Putamen (tissue), 1 donor: Measurements from ENCODE around the gene PPP1R16B.
A peak's percentile ranks its signal among the peaks of the same experiment; 100 is the strongest.

Experiments
- DNase-seq: peaks from one replicate; pipeline ENCODE4 v3.0.0-alpha.2; 2016; ENCODE audit warnings: low spot score

PPP1R16B gene

DNA sequence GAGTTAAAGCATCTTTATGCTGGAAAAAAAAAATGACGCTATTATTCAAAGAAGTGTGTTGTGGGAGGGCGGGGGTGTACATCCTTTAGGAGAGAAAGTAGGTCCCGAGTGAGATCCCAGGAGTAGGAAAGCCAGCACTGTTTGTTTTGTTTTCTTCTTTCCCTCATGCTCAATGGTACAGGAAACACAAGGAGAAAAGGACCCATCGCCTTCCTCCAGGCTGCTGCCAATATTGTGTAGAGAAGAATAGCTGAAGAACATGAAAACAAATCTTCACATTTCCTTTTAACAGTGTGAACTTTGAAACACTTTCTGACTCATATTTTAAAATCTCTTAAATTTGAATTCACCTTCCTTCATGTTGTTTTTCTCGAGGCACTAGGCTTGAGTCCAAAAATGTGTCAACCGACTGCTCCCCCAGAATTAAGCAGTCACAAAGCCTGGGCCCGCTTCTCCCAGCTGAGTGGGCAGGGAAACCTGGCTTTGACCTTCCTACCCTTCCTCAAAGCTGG lies 22.3 kb downstream of the PPP1R16B start:
- peak; percentile 72 for DNase-seq

DNA sequence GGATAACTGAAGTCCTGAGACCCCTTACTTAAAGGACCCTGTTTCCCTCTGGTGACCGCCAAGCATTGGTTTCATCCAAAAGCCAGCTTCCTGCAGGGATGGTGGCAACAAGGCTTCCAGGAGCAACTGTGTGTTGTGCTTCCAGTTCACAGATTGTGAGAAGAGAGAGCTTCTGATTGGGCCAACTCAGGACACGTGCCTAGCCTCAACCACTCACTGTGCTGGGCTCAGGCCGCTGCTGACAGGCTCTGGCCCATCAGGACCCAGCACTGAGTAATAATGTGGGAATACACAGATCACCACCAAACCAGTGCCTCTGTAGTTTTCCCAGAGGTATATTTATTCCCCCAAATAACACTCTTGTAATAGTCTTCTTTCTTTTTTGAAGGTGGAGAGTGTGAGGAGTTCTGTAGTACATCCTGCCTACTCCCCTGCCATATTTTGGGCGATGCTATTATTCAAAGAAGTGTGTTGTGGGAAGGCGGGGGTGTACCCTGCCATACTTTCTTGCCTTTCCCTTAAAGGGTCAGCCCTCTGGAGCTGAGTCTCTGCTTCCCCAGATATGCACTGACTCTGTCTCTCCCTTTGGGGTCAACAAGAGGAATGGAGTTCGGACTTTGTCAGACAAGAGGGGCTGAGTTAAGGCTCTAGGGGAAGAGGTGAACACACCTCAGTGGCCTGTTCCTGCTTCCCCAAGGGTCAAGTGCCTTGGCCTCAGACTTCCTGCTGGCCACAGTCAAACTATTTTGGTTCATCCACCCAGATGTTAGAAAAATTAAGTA lies 23.2 kb downstream of the PPP1R16B start:
- no peak for DNase-seq

DNA sequence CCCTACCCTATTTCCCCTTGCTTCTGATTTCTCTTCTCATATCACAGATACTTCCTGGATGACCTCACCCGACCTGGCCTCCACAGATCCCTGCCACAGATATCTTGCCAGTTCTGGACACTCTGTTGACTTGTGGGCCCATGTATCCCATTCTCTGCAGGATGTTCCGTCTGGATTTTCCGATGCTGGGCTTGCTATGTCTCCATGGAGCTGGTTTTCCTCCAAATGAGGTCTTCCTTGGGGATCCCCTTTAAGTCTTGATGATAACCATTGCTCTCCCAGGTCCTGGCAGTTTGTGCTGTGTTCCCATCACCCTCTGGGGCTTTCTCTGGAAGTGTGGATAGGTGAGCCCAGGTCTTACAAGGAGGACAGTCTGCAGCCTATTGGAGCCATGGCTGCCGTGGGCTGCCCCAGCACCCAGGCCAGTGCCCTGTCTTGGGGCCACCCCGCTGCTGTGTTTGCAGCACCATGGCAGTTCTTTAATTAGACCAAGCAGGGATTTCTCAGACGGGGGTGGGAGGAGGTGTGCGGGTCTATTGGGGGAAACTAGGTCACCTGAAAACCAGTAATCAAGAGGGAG lies 23.9 kb downstream of the PPP1R16B start:
- DNase-seq = no peak

DNA sequence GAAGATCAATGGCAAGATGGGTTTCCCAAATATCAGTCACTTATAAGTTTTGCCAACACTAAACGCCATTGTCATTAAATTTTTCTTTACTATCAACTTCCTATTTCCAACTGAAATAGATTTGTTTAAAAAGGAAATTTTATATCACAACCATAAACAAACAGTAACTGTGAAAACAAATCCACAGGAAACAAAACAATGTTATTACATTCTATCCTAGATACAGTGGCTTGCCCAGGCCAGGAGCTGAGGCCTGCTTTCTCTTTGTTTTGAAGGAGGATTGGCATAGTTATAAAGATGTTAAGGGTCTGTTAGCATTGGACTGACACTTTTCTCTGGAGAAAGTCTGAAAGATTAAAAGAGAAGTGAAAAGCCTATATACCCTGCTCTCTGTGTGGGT lies 24.9 kb downstream of the PPP1R16B start:
- no peak for DNase-seq

DNA sequence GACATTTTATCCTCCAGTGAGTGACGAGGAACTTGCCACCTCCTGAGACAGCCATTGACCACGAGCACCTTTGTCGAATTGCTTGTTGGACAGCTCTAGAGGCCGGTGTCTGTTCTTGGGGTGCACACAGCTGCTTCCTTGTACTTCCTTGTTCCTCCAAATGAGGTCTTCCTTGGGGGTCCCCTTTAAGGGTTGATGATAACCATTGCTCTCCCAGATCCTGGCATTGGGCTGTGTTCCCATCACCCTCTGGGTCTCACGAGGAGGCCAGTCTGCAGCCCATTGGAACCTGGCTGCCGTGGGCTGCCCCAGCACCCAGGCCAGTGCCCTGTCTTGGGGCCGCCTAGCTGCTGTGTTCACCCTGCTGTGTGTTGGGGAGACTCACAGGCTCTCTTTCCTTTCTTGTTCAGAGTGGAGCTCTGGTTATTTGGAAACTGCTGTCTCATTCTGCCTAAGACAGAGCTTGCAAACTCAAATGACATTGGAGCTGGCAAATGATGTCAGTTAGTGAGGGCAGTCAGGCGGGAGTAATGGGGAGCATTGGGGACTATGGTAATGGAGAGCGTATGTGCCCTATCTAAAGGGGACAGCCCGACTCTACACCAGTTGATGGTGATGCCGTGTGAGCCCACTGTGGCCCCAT lies 25.7 kb downstream of the PPP1R16B start:
- no peak for DNase-seq

DNA sequence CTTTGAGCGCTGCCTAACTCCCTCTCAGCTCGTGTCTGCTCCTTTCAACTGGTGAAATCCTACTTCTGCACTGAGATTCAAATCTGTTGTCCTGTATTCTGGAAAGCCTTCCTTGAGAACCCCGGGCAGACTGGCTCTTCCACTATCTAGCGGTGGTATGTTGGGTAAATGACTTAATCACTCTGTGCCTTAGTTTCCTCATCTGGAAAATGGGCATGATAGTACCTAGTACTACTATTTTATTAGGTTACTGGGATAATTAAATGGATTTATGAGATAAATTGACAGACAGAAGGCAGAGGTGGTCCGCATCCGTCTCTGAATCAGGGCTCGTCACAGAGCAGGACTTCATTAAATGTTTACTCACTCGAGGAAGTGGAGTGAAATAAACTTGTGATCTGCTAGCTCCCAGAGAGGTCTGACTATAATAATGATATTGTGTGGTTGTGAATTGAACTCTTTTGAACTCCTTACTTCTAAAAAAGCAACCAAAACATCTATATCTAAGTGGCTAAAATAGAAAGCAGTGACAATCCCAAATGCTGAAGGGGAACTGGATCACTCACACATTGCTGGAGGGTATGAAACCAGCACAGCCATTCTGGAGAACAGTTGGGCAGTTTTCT lies 26.6 kb downstream of the PPP1R16B start:
- no peak for DNase-seq

DNA sequence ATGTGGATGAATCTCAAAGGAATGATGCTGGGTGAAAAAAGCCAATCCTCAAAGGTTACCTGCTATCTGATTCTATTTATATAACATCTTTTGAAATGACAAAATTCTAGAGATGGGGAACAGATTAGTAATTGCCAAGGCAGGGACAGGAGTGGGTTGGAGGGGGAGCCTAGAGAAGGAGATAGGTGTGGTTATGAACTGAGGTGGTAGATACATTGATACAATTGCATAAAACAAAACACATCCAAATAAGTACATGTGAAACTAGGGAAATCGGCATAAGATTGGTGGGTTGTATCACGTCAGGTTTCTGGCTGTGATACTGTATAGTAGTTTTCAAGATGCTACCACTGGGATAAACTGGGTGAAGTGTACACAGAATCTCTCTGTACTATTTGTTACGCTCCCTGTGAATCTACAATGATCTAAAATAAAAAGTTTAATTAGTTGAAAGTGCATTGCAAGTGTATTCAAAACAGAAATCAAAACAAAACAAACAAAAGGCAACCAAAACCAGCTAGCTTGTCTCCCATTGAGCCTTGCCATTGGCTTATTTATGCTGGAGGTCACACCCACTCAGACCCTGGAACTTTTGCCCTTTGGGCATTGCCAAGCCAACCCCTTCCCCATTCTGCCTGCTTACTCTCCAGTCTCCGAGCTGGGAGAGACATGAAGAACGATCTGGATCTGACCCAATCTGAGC lies 27.8 kb downstream of the PPP1R16B start:
- peak; percentile 71 for DNase-seq

DNA sequence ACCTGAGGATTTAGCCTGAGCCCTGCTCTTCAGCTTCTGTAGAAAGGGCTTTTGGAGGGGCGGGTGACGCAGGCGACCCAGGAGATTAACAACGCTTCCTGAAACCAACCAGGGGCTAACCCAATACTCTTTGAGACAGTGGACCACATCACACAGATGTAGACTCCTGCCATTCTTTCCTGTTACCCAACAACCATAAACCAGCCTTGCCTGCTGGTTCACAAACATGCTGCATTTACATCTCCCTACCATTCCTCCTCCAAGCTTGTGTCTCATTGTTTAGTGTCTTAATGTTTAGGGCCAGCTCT lies 28.3 kb downstream of the PPP1R16B start:
- no peak for DNase-seq

DNA sequence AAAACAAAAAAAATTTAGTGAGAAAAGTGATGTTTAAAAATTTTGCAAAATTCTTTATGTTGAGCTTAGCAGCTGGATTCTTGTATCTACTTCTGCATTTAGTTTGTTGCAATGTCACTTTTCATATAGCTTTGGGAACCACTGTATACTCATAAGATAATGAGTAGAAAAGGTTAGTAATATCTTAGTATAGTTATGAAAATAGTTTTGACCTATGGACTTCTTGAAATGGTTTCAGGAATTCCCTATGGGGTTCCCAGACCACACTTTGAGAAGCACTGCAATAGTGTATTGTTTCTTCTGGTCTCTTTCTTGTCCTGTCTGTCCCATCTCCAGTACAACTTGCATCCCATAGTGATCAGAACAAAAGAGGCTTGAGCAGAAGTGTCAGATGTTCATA lies 29.4 kb downstream of the PPP1R16B start:
- no peak for DNase-seq

DNA sequence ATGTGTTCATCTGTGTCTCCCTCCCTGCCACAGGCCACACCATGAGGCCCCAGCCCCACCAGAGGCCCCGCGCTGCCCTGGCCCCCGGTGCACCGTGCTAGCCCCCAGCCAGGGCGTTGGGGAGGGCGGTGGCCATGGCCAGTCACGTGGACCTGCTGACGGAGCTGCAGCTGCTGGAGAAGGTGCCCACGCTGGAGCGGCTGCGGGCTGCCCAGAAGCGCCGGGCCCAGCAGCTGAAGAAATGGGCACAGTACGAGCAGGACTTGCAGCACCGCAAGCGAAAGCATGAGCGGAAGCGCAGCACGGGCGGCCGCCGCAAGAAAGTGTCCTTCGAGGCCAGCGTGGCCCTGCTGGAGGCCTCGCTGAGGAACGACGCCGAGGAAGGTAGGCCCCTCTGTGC lies 30.3 kb downstream of the PPP1R16B start:
- no peak for DNase-seq

DNA sequence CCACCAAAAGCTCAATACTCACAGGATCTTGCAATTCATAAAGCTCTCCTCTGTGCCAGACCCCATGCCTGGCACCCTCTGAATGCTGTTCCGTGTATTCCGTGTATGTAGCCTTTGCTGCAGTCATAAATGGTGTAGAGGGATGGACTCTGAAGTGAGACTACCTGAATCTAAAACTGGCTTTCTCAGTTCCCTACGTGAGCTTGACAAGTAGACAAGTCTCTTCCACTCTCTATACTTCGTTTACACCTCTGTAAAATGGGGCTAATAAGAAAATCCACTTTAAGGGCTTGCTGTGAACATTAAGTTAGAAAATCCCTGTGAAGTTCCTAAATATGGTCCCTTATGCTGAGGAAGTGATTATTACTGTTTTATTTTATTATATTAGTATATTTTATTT lies 31.5 kb downstream of the PPP1R16B start:
- no peak for DNase-seq

DNA sequence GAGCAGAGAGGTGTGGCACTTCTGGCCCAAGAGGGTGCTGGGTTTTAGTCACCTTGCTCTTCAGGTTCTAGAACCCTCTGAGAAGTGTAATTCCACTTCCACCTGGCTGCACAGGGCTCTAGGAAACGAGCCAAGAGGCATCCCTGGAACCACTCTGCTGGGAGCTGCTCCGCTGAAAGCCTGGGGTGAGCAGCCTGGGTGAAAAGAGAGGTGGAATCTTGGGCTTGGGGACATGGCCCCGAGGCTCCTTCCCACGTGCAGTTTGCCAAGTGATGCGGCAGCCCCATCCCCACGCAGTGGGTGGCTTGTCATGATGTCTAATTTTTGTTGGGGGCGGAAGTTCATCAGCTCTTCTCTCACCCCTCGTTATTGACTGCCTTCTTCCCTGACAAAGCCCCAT lies 32.8 kb downstream of the PPP1R16B start:
- peak; percentile 79 for DNase-seq

DNA sequence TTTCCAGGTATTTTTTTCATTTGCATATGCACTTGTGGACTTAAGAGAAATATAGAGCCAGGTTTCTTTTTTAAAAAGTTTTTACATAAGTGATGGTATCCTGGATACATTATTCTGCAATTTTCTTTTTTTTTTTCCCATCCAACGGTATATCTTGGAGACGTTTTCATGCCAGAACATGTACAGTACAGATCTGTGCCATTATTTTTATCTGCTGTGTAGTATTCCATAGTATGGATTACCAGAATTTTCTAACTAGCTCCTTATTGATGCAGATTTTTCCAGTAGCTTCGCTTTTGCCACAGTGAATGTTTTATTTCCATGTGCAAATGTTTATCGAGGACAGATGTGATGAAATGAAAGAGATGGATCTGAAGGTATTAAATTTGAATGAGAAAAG lies 34.1 kb downstream of the PPP1R16B start:
- no peak for DNase-seq

DNA sequence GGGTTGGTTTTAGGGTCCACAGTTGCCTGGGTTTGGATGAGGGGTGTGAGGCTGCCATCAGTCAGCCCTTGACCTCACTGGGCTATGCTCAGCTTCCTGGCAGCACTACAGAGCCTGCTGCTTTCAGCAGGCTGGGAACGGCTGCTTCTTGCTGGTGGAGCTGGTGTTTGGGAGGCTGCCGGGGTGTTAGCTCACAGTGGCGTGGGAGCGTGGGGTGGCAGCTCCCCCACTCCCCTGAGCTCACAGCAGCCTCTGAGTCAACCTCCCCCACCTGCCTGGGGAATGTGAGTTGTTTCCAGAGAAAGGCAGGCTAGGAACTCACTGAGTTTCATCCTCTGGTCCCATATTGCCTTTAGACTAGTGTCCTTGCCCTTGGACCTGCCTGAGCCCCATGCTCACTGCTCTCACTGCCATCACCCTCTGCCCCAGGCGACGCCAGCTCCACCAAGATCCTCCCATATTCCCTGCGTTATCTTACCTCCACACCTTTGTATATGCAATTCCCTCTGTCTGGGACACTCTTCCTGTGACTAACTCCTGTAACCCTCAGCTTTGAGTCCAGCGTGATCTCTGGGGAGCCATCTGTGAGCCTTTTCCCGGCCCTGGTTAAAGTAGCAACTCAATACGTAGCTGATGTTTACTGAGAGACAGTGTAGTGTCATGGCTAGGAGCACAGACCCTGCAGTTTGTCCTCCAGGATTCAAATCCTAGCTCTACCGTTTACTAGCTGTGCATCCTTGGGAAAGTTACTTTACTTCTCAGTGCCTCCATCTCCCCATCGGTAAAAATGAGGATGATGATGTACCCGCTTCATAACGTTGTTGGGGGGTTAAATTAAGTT lies 34.8 kb downstream of the PPP1R16B start:
- peak; percentile 85 for DNase-seq

DNA sequence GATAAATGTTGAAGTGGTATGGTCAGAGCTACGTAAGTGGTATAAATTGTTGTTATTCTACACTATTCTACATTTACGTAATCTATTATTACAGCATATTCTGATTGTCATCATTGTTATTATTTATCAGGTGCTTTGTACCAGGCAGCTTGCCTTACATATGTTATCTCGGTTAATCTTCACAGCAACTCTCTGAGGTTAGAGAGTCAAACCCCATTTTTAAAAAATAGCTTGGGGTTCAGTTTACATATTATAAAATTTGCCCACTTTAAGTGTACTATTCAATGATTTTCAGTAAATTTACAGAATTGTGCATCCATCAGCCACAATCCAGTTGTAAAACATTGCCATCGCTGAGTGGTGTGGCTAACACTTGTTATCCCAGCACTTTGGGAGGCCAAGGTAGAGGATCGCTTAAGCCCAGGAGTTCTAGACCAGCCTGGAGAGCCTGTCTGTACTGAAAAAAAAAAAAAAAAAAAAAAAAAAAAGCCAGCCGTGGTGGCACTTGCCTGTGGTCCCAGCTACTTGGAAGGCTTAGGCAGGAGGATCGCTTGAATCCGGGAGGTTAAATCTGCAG lies 35.5 kb downstream of the PPP1R16B start:
- DNase-seq = no peak

DNA sequence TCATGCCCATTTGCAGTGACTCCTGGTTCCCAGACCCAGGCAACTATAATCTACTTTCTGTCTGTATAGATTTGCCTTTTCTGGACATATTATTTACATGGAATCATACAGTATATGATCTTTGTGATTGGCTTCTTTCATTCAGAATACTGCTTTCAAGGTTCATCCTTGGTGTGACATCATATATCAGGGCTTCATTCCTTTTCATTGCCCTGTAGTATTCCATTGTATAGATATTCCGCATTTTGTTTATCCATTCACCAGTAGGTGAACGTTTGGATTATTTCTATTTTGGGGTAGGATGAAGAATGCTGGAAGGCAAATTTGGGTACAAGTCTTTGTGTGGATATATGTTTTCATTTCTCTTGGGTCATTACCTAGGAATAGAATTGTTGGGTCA lies 36.1 kb downstream of the PPP1R16B start:
- no peak for DNase-seq

DNA sequence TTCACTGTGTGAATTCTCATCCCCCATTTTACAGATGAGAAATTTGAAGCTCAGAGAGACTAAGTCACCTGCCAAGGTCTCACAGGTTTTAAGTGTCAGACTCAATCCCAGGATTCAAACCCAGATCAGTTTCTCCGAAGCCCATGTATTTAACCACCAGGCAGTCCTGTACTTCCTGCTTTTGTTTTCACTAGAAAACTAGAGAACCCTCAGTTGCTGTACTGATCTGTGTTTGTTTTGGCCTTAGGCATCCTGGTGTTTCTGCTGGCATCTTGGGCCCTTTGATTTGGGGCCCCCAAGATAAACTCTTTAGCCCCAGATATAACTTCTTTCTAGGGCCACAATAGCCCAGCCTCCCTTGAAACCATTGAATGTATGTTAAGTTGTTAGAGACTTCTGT lies 36.5 kb downstream of the PPP1R16B start:
- no peak for DNase-seq

DNA sequence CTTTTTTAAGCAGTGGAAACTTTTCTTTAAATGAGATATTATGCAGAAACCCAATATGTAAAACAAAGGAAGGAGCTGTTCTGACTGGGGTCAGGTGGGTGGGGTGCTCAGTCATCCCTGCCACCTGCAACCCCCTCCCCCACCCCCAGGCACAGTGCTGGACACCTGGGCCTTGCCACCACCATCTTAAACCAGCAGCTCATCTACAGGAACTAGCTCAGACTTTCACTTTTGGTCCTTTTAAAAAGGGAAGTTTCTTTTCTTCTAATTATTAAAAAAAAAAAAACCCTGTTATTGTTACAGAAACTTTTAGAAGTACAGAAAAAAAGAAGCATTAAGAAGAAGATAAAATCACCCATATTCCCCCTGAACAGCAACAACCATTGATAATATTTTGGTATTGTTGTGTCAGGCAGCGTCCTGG lies 37.1 kb downstream of the PPP1R16B start:
- no peak for DNase-seq

DNA sequence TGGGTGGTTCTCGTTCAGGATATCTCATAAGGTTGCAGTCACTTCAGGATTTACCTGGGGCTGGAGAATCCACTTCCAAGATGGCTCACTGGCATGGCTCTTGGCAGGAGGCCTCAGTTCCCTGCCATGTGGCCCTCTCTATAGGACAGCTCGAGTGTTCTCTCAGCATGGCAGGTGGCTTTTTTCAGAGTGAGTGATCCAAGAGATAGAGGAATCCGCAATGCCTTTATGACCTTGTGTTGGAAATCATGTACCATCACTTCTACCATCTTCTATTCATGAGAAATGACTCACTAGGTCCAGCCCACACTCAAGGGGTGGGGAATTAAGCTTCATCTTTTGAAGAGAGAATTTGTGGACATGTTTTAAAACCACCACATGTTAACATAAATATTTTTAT lies 37.8 kb downstream of the PPP1R16B start:
- no peak for DNase-seq

DNA sequence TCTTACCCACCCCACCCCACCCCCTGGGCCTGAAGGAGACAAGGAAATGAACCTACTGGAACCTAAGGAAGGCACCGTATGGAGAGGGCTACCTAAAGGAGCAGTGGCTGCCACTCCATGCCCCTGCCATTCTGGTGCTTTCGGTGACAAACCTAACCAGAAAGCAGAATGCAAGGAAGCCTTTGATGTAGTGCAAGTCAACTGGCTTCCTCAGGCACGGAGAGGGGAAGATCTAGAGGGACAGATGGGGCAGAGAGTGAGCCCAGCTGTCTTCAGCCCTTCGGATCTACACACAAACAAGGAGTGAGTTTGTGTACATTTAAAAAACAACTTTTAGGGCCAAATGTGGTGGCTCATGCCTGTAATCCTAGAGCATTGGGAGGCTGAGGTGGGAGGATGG lies 39.5 kb downstream of the PPP1R16B start:
- no peak for DNase-seq

DNA sequence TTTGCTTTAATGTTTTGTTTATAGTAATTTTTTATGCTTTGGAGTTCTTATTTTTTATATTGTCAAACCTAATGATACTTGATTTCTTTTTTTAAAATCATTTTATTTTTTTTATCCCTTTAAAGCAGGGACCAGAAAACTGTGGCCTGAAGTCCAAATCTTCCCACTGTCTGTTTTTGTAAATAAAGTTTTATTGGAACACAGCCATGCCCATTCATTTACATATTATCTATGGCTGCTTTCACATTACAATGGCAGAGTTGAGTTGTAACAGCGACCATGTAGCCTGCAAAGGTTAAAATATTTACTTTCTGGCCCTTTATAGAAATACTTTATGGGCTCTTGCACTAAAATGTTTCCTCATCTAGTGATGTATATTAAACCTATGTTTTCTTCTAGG lies 42.3 kb downstream of the PPP1R16B start:
- DNase-seq = no peak
